Esophagus squamous epithelium (tissue), 4 donors: ENCODE measurements around the gene TNFRSF4.

Experiments
- POLR2A ChIP-seq, 4 donors: fragments of 450-650 bp; IDR thresholded peaks; one replicate each; pipeline ENCODE4 v1.6.1; 2017; ENCODE audit warnings: antibody characterized with exemption in 4 of 4, mild to moderate bottlenecking in 4 of 4, moderate library complexity in 3 of 4
- TF ChIP-seq, protein P1 (sequence below), 6 experiments: fragments of 450-650 bp in 4 of 6; fragments of 200-600 bp in 2 of 6; sonication (generic) in 2 of 6; IDR thresholded peaks; one replicate each; pipeline ENCODE4 v1.5.1; 2016 to 2019; ENCODE audit warnings: antibody characterized with exemption in 6 of 6, mild to moderate bottlenecking in 4 of 6, moderate library complexity in 4 of 6

DNA sequence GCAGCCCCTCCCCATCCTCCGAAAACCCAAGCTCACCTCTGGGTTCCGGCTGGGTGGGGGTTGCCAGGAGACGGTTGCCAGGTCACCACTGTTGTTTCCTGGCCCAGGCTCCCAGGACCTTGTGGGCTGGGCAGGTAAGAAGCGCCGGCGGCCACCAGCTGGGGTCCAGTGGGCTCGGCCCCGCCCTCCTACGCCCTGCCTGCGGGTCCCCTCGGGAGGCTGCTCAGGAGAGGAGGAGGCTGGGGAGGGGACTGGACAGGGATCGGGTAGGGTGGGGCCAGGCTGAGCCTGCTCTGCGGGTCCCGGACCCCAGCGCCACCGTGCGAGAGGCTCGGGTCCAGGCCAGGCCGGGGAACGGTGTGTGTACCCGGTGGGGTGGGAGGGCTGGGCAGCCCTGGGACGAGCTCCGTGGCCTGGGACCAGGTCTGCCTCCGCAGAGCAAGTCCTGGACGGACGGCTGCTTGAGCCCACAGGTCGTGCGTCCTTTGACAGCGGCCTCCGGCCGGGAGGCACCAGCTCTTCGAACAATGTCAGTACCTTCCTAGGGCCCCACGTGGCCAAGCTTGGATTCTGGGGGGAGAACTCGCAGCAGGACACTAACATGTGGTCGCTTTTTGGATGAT lies 40.0 kb downstream of the TNFRSF4 start, which contains the start of gene TTLL10:
- TF ChIP-seq, protein P1, sequence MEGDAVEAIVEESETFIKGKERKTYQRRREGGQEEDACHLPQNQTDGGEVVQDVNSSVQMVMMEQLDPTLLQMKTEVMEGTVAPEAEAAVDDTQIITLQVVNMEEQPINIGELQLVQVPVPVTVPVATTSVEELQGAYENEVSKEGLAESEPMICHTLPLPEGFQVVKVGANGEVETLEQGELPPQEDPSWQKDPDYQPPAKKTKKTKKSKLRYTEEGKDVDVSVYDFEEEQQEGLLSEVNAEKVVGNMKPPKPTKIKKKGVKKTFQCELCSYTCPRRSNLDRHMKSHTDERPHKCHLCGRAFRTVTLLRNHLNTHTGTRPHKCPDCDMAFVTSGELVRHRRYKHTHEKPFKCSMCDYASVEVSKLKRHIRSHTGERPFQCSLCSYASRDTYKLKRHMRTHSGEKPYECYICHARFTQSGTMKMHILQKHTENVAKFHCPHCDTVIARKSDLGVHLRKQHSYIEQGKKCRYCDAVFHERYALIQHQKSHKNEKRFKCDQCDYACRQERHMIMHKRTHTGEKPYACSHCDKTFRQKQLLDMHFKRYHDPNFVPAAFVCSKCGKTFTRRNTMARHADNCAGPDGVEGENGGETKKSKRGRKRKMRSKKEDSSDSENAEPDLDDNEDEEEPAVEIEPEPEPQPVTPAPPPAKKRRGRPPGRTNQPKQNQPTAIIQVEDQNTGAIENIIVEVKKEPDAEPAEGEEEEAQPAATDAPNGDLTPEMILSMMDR (IDR thresholded peaks at IDR 0.05): no peak
- TF ChIP-seq POLR2A (IDR thresholded peaks at IDR 0.05): no peak
